ENCODE measurements around the gene MAGOH.

Gene MAGOH

GRCh38 chr1:53258216-53258615, 19.9 kb upstream of the MAGOH start:
- no peak overlapping the region for H3K4me3 ChIP-seq (replicated peaks; ENCODE audit: low read depth, low read length)
- no peak for DNase-seq (ENCODE audit: extremely low read depth, insufficient read length)
- no peak for TF ChIP-seq CTCF (IDR thresholded peaks at IDR 0.05; ENCODE audit: insufficient read depth, low read length, poor library complexity, severe bottlenecking)
- H3K27me3 ChIP-seq (replicated peaks; ENCODE audit: control insufficient read depth, insufficient read depth, low read length): no peaks in the 10 kb centered on the region
- H3K36me3 ChIP-seq (ENCODE audit: control insufficient read depth, insufficient read depth, low read length): peaks cover 36% of the 10 kb centered on the region

GRCh38 chr1:53257454-53258081, 19.2 kb upstream of the MAGOH start:
- no peak for TF ChIP-seq CTCF (IDR thresholded peaks at IDR 0.05; ENCODE audit: insufficient read depth, low read length, poor library complexity, severe bottlenecking)
- no peak for DNase-seq (ENCODE audit: extremely low read depth, insufficient read length)
- Histone ChIP-seq H3K4me3 (replicated peaks; ENCODE audit: low read depth, low read length) (no peak overlapping the region), H3K36me3 (ENCODE audit: control insufficient read depth, insufficient read depth, low read length) (peaks cover 34% of the 10 kb centered on the region), H3K27me3 (replicated peaks; ENCODE audit: control insufficient read depth, insufficient read depth, low read length) (no peaks in the 10 kb centered on the region)

- Histone ChIP-seq H3K27me3 (replicated peaks; ENCODE audit: control insufficient read depth, insufficient read depth, low read length) (no peaks in the 10 kb centered on the region), H3K36me3 (ENCODE audit: control insufficient read depth, insufficient read depth, low read length) (peaks cover 28% of the 10 kb centered on the region)
- DNase-seq (ENCODE audit: extremely low read depth, insufficient read length): no peak
These were observed 18.5 kb upstream of the MAGOH start for GRCh38 chr1:53256511-53257453.

GRCh38 chr1:53255031-53255430, 16.7 kb upstream of the MAGOH start:
- peaks cover 27% of the 10 kb centered on the region for H3K36me3 ChIP-seq (ENCODE audit: control insufficient read depth, insufficient read depth, low read length)
- DNase-seq (ENCODE audit: extremely low read depth, insufficient read length): no peak
- no peak for TF ChIP-seq CTCF (IDR thresholded peaks at IDR 0.05; ENCODE audit: insufficient read depth, low read length, poor library complexity, severe bottlenecking)
- H3K4me3 ChIP-seq (replicated peaks; ENCODE audit: low read depth, low read length): no peak overlapping the region
- H3K27me3 ChIP-seq (replicated peaks; ENCODE audit: control insufficient read depth, insufficient read depth, low read length): no peaks in the 10 kb centered on the region

More at GRCh38 chr1:53256511-53257453, 18.5 kb upstream of the MAGOH start:
- no peak overlapping the region for H3K4me3 ChIP-seq (replicated peaks; ENCODE audit: low read depth, low read length)
- TF ChIP-seq CTCF (IDR thresholded peaks at IDR 0.05; ENCODE audit: insufficient read depth, low read length, poor library complexity, severe bottlenecking): no peak

GRCh38 chr1:53254011-53254640, 15.8 kb upstream of the MAGOH start:
- H3K4me3 ChIP-seq (replicated peaks; ENCODE audit: low read depth, low read length): no peak overlapping the region
- no peaks in the 10 kb centered on the region for H3K27me3 ChIP-seq (replicated peaks; ENCODE audit: control insufficient read depth, insufficient read depth, low read length)
- H3K36me3 ChIP-seq (ENCODE audit: control insufficient read depth, insufficient read depth, low read length): peaks cover 28% of the 10 kb centered on the region
- TF ChIP-seq CTCF (IDR thresholded peaks at IDR 0.05; ENCODE audit: insufficient read depth, low read length, poor library complexity, severe bottlenecking): no peak
- no peak for DNase-seq (ENCODE audit: extremely low read depth, insufficient read length)
